Esophagus muscularis mucosa (tissue), 4 donors: Measurements from ENCODE around the gene ATP5PB.

ENCODE experiments used
- CTCF ChIP-seq, 3 experiments: fragments of 200-600 bp in 2 of 3; fragments of 450-650 bp in 1 of 3; sonication (generic) in 2 of 3; IDR thresholded peaks; one replicate each; pipeline ENCODE4 v1.5.1; 2017 to 2019; ENCODE audit warnings: antibody characterized with exemption in 3 of 3, mild to moderate bottlenecking in 2 of 3, moderate library complexity in 1 of 3
- EP300 ChIP-seq: sonication (generic); formaldehyde crosslinking; IDR thresholded peaks from one replicate; pipeline ENCODE4 v1.6.1; 2017; ENCODE audit warnings: antibody characterized with exemption
- POLR2A ChIP-seq: fragments of 450-650 bp; IDR thresholded peaks from one replicate; pipeline ENCODE4 v1.6.1; 2017; ENCODE audit warnings: antibody characterized with exemption, moderate library complexity, mild to moderate bottlenecking, low read depth
- POLR2AphosphoS5 ChIP-seq, 2 donors: sonication (generic); formaldehyde crosslinking; IDR thresholded peaks; one replicate each; pipeline ENCODE4 v1.6.1; 2017; ENCODE audit warnings: antibody characterized with exemption in 2 of 2

GRCh38 chr1:111446546-111446945 is 2.7 kb upstream of the ATP5PB start:
- no peak for TF ChIP-seq POLR2A
- TF ChIP-seq CTCF (IDR thresholded peaks at IDR 0.05), result no peak
- TF ChIP-seq POLR2AphosphoS5 (IDR thresholded peaks at IDR 0.05), result no peak
- TF ChIP-seq EP300, result no peak
